A549 (cell line): ENCODE results near the gene NTN5. TPM values are rescaled to one million over a fixed set of nuclear protein-coding genes. Genes with fewer than 3 reads are reported as not detected.

Experiments
- BHLHE40 ChIP-seq: IDR thresholded peaks from 2 replicates; pipeline ENCODE4 v1.6.1; 2012; ENCODE audit warnings: low read depth, low read length, inconsistent platforms
- CEBPB ChIP-seq, 2 experiments: fragments of >200 bp in 1 of 2; sonication (Bioruptor Twin) in 1 of 2; formaldehyde crosslinking in 1 of 2; IDR thresholded peaks; 2 replicates each; pipeline ENCODE4 v1.6.1; 2012 to 2016
- CHD2 ChIP-seq: fragments of 150-350 bp; IDR thresholded peaks from 2 replicates; pipeline ENCODE4 v1.6.1; 2014; ENCODE audit warnings: low read length; ENCODE audit not compliant: partially characterized antibody
- CHD4 ChIP-seq: fragments of 200-600 bp; sonication (generic); IDR thresholded peaks from 2 replicates; pipeline ENCODE4 v1.6.1; 2016; ENCODE audit warnings: antibody characterized with exemption, mild to moderate bottlenecking, borderline replicate concordance
- EHMT2 ChIP-seq: fragments of 200-600 bp; sonication (generic); IDR thresholded peaks from 2 replicates; pipeline ENCODE4 v1.6.1; 2016; ENCODE audit warnings: antibody characterized with exemption, low read depth, mild to moderate bottlenecking, moderate library complexity
- FOXS1 ChIP-seq: fragments of 250-450 bp; sonication (Bioruptor Pico); IDR thresholded peaks from 2 replicates; pipeline ENCODE4 v1.5.0; 2020; ENCODE audit warnings: mild to moderate bottlenecking, moderate library complexity
- GATA3 ChIP-seq: IDR thresholded peaks from 2 replicates; pipeline ENCODE4 v1.6.1; 2012; ENCODE audit warnings: borderline replicate concordance
- HDAC2 ChIP-seq: fragments of 200-600 bp; sonication (generic); IDR thresholded peaks from 2 replicates; pipeline ENCODE4 v1.6.1; 2016
- HOXB5 ChIP-seq: fragments of 250-450 bp; sonication (Bioruptor Pico); IDR thresholded peaks from 2 replicates; pipeline ENCODE4 v1.5.0; 2020; ENCODE audit warnings: mild to moderate bottlenecking, moderate library complexity
- JUN ChIP-seq, 2 experiments: fragments of >200 bp; sonication (Bioruptor Twin); formaldehyde crosslinking; IDR thresholded peaks; 2 replicates in 1 of 2; 3 replicates in 1 of 2; pipeline ENCODE4 v1.6.1; 2016 to 2017
- JUNB ChIP-seq: fragments of >200 bp; sonication (Bioruptor Twin); formaldehyde crosslinking; IDR thresholded peaks from 2 replicates; pipeline ENCODE4 v1.6.1; 2016
- KDM1A ChIP-seq: fragments of 200-600 bp; sonication (generic); IDR thresholded peaks from 2 replicates; pipeline ENCODE4 v1.6.1; 2016; ENCODE audit warnings: low read depth, mild to moderate bottlenecking
- MAZ ChIP-seq: fragments of 150-350 bp; IDR thresholded peaks from 2 replicates; pipeline ENCODE4 v1.6.1; 2014; ENCODE audit warnings: antibody characterized with exemption, low read depth, low read length, borderline replicate concordance
- MYC ChIP-seq: IDR thresholded peaks from 2 replicates; pipeline ENCODE4 v1.6.1; 2012; ENCODE audit warnings: mild to moderate bottlenecking, inconsistent platforms, low read length, improper control_type of control experiment, borderline replicate concordance
- NPAS2 ChIP-seq: fragments of 250-450 bp; sonication (Bioruptor Pico); IDR thresholded peaks from 2 replicates; pipeline ENCODE4 v1.8.0; 2022; ENCODE audit warnings: mild to moderate bottlenecking, moderate library complexity, borderline replicate concordance
- PHF8 ChIP-seq: fragments of 200-600 bp; sonication (generic); IDR thresholded peaks from 2 replicates; pipeline ENCODE4 v1.6.1; 2016; ENCODE audit warnings: low read depth, mild to moderate bottlenecking, antibody characterized with exemption, moderate library complexity, borderline replicate concordance
- POLR2A ChIP-seq: IDR thresholded peaks from 2 replicates; pipeline ENCODE4 v1.6.1; 2012; ENCODE audit warnings: mild to moderate bottlenecking, low read length
- POLR2AphosphoS2 ChIP-seq: conservative IDR thresholded peaks from 2 replicates; pipeline ENCODE4 v1.6.1; 2012; ENCODE audit warnings: low read length, improper control_type of control experiment, inconsistent platforms
- RAD21 ChIP-seq, 2 experiments: fragments of >200 bp in 1 of 2; sonication (Bioruptor Twin) in 1 of 2; formaldehyde crosslinking in 1 of 2; IDR thresholded peaks in 1 of 2; conservative IDR thresholded peaks in 1 of 2; 2 replicates in 1 of 2; 3 replicates in 1 of 2; pipeline ENCODE4 v1.6.1; 2012 to 2018; ENCODE audit warnings: inconsistent platforms in 1 of 2
- RARB ChIP-seq: fragments of 250-450 bp; sonication (Bioruptor Pico); IDR thresholded peaks from 2 replicates; pipeline ENCODE4 v1.8.0; 2021; ENCODE audit warnings: mild to moderate bottlenecking, moderate library complexity
- RCOR1 ChIP-seq: fragments of 150-350 bp; IDR thresholded peaks from 2 replicates; pipeline ENCODE4 v1.6.1; 2014; ENCODE audit warnings: antibody characterized with exemption, low read length, low read depth
- SMC3 ChIP-seq: fragments of >200 bp; sonication (Bioruptor Twin); formaldehyde crosslinking; IDR thresholded peaks from 3 replicates; pipeline ENCODE4 v1.6.1; 2018; ENCODE audit warnings: inconsistent platforms
- TFCP2L1 ChIP-seq: fragments of 250-450 bp; sonication (Bioruptor Pico); IDR thresholded peaks from 2 replicates; pipeline ENCODE4 v1.5.0; 2021; ENCODE audit warnings: mild to moderate bottlenecking
- TP53 ChIP-seq: fragments of 250-450 bp; sonication (Bioruptor Pico); IDR thresholded peaks from 2 replicates; pipeline ENCODE4 v1.5.0; 2021; ENCODE audit warnings: mild to moderate bottlenecking, moderate library complexity
- ZC3H11A ChIP-seq: fragments of 450-650 bp; IDR thresholded peaks from 2 replicates; pipeline ENCODE4 v1.6.1; 2014; ENCODE audit warnings: antibody characterized with exemption, mild to moderate bottlenecking
- ZFP36 ChIP-seq: fragments of 450-650 bp; IDR thresholded peaks from 2 replicates; pipeline ENCODE4 v1.6.1; 2014; ENCODE audit warnings: borderline replicate concordance; ENCODE audit not compliant: partially characterized antibody
- ZNF302 ChIP-seq: fragments of 250-450 bp; sonication (Bioruptor Pico); IDR thresholded peaks from 2 replicates; pipeline ENCODE4 v1.9.0; 2021; ENCODE audit warnings: inconsistent platforms, mild to moderate bottlenecking, moderate library complexity
- ZSCAN20 ChIP-seq: fragments of 250-450 bp; sonication (Bioruptor Pico); IDR thresholded peaks from 2 replicates; pipeline ENCODE4 v1.8.0; 2022; ENCODE audit warnings: mild to moderate bottlenecking, moderate library complexity
- polyA plus RNA-seq, 4 experiments: library from polyadenylated mRNA; depleted of rRNA in 3 of 4; stranded (reverse); fragments of >200 nt; fragmentation: RNase III in 1 of 4; extraction: RNeasy Plus Mini Kit Qiagen cat#74134 plus additional on column Dnase treatment in 1 of 4; gene quantifications; 2 replicates in 3 of 4; 3 replicates in 1 of 4; pipeline ENCODE4 v1.2.3, GENCODE V29; 2011 to 2017
- TF ChIP-seq, protein P1 (sequence below): IDR thresholded peaks from 2 replicates; pipeline ENCODE4 v1.6.1; 2012
- TF ChIP-seq, protein P2 (sequence below): fragments of >200 bp; sonication (Bioruptor Twin); formaldehyde crosslinking; IDR thresholded peaks from 2 replicates; pipeline ENCODE4 v1.6.1; 2016
- TF ChIP-seq, protein P3 (sequence below): fragments of >200 bp; sonication (Bioruptor Twin); formaldehyde crosslinking; IDR thresholded peaks from 3 replicates; pipeline ENCODE4 v1.5.1; 2016
- TF ChIP-seq, protein P4 (sequence below): fragments of 150-350 bp; IDR thresholded peaks from 2 replicates; pipeline ENCODE4 v1.6.1; 2014; ENCODE audit warnings: low read depth, mild to moderate bottlenecking, low read length
- TF ChIP-seq, protein P5 (sequence below): fragments of >200 bp; sonication (Bioruptor Twin); formaldehyde crosslinking; IDR thresholded peaks from 3 replicates; pipeline ENCODE4 v1.6.1; 2016

Gene NTN5
- polyA plus RNA-seq, 2 of the 4 experiments (the other 2 are of a cell fraction), result 0.18 to 0.22 TPM

DNA sequence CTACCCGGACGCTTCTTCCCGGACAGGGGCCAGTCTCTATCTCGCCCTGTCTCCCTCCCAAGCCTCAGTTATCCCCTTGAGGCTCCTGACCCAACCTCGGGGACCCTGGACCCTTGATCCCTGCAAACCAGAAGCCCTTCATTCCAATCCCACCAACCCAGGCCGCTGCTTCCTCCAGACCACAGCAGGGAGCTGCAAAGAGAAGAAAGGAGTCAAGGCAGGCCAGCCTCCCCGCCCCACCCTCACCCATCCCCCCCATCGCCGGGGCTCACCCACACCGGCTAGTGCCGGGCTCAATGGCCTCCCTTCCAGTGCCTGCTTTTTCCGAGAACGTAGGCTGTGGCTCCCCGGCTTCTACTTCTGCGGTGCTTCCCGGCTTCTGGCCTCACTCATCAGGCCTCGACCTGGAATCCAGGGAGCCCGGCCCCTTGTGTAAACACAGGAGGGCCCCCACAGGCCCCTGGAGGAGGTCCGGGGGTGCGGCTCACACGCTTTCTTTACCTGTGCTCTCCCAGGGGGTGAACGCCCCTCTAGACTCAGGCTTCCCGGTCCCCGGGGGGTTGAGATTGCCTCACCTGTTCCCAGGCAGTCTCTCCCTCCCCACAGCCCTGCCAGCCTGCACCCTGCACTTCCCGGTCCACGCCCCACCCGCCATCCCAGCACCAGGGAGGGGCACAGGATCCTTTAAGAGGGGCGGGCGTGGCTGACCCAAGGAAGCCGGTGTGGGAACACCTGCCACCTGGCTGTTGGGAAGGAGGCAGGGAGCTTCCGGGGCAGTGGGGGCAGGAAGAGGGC, 58.2 kb downstream of the NTN5 start, which contains the start of gene FAM83E (continued):
- TF ChIP-seq RARB (CRISPR knock-in tag) (peak; percentile 95), ZNF302 (CRISPR knock-in tag) (no peak), TFCP2L1 (CRISPR knock-in tag) (peak; percentile 98), ZFP36 (no peak), NPAS2 (CRISPR knock-in tag) (0 out of 2 replicates have a peak, but pooled peaks have one; percentile 30), GATA3 (peak; percentile 39; the same call in 1 of the 2 replicates), PHF8 (no peak), HOXB5 (CRISPR knock-in tag) (peak; percentile 71; the same call in 1 of the 2 replicates), KDM1A (no peak), POLR2AphosphoS2 (peak; percentile 92), BHLHE40 (no peak), RAD21 (conservative IDR thresholded peaks at IDR 0.05 in 1 of 2, IDR thresholded peaks at IDR 0.05 in 1 of 2) (no peak), MYC (no peak), TP53 (CRISPR knock-in tag) (peak; percentile 99), CHD2 (peak; percentile 39), MAZ (no peak), ZSCAN20 (CRISPR knock-in tag) (no peak), CEBPB (IDR thresholded peaks at IDR 0.05) (peak in 1 of 2 experiments; percentile 3; a peak in 1 of 4 replicates), ZC3H11A (no peak), JUN (IDR thresholded peaks at IDR 0.05) (peak; percentile 40 to 89; a peak in 4 of 5 replicates), HDAC2 (no peak), JUNB (no peak), POLR2A (peak; percentile 19; the same call in 1 of the 2 replicates), EHMT2 (no peak), RCOR1 (no peak), SMC3 (no peak), CHD4 (no peak), FOXS1 (CRISPR knock-in tag) (0 out of 2 replicates have a peak, but pooled peaks have one; percentile 47)
- TF ChIP-seq, protein P1, sequence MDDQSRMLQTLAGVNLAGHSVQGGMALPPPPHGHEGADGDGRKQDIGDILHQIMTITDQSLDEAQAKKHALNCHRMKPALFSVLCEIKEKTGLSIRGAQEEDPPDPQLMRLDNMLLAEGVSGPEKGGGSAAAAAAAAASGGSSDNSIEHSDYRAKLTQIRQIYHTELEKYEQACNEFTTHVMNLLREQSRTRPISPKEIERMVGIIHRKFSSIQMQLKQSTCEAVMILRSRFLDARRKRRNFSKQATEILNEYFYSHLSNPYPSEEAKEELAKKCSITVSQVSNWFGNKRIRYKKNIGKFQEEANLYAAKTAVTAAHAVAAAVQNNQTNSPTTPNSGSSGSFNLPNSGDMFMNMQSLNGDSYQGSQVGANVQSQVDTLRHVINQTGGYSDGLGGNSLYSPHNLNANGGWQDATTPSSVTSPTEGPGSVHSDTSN, result peak; percentile 74
- TF ChIP-seq, protein P2, sequence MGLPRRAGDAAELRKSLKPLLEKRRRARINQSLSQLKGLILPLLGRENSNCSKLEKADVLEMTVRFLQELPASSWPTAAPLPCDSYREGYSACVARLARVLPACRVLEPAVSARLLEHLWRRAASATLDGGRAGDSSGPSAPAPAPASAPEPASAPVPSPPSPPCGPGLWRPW, result no peak
- TF ChIP-seq, protein P3, sequence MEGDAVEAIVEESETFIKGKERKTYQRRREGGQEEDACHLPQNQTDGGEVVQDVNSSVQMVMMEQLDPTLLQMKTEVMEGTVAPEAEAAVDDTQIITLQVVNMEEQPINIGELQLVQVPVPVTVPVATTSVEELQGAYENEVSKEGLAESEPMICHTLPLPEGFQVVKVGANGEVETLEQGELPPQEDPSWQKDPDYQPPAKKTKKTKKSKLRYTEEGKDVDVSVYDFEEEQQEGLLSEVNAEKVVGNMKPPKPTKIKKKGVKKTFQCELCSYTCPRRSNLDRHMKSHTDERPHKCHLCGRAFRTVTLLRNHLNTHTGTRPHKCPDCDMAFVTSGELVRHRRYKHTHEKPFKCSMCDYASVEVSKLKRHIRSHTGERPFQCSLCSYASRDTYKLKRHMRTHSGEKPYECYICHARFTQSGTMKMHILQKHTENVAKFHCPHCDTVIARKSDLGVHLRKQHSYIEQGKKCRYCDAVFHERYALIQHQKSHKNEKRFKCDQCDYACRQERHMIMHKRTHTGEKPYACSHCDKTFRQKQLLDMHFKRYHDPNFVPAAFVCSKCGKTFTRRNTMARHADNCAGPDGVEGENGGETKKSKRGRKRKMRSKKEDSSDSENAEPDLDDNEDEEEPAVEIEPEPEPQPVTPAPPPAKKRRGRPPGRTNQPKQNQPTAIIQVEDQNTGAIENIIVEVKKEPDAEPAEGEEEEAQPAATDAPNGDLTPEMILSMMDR, result no peak
- TF ChIP-seq, protein P4, sequence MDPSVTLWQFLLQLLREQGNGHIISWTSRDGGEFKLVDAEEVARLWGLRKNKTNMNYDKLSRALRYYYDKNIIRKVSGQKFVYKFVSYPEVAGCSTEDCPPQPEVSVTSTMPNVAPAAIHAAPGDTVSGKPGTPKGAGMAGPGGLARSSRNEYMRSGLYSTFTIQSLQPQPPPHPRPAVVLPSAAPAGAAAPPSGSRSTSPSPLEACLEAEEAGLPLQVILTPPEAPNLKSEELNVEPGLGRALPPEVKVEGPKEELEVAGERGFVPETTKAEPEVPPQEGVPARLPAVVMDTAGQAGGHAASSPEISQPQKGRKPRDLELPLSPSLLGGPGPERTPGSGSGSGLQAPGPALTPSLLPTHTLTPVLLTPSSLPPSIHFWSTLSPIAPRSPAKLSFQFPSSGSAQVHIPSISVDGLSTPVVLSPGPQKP, result no peak
- TF ChIP-seq, protein P5, sequence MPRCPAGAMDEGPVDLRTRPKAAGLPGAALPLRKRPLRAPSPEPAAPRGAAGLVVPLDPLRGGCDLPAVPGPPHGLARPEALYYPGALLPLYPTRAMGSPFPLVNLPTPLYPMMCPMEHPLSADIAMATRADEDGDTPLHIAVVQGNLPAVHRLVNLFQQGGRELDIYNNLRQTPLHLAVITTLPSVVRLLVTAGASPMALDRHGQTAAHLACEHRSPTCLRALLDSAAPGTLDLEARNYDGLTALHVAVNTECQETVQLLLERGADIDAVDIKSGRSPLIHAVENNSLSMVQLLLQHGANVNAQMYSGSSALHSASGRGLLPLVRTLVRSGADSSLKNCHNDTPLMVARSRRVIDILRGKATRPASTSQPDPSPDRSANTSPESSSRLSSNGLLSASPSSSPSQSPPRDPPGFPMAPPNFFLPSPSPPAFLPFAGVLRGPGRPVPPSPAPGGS, result peak; percentile 68; the same call in 1 of the 3 replicates
